ENCODE data around the gene PRUNE2.
"Not testable (repeated sequence)": the region's sequence is repeated elsewhere in the genome, so short reads cannot be mapped to it uniquely, and the experiment has no call there.

PRUNE2 gene

GRCh38 chr9:76799473-76799872, 106.4 kb downstream of the PRUNE2 start:
- DNase-seq (ENCODE audit: low read depth in 2 of 2), result no peak

DNA sequence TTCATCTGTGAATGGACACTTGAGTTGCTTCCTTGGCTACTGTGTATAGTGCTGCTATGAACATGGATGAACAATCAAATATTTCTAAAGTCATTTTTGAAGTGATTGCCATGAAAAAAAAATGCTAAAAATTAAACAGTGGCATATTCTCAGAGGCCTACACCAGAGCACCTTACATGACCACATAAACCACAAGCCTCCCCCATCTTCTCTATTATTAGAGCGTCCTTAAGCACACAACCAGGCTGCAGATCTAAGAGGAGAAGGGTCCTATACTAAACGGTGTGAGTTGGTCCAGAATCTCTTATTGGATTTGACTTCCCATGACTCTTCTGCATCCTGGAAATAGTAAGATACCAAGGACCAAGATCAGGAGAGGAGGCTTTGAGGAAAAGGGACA, 107.4 kb downstream of the PRUNE2 start:
- DNase-seq (ENCODE audit: low read depth in 2 of 2), result no peak

DNA sequence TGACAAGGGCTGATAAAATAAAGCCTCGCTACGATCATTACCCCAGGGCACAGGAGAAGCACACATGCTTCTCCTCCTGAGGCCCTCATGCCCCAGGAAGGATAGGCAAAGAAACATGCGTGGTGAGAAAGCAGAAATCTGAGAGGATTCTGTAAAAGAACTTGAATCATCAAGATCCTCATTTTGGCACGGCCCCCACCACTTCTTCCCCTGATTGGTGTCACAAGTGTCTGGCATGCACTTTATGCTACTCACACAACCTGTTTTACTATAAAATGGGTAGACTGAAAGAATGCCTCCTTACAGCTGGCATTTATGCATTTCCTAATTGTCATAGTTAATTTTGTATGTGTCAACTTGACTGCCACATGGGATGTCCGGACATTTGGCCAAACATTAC, 109.6 kb downstream of the PRUNE2 start:
- no peak for DNase-seq (ENCODE audit: low read depth in 2 of 2)

- no peak for DNase-seq (ENCODE audit: low read depth in 2 of 2)
Measured at GRCh38 chr9:76793784-76794431, 112.0 kb downstream of the PRUNE2 start.

DNA sequence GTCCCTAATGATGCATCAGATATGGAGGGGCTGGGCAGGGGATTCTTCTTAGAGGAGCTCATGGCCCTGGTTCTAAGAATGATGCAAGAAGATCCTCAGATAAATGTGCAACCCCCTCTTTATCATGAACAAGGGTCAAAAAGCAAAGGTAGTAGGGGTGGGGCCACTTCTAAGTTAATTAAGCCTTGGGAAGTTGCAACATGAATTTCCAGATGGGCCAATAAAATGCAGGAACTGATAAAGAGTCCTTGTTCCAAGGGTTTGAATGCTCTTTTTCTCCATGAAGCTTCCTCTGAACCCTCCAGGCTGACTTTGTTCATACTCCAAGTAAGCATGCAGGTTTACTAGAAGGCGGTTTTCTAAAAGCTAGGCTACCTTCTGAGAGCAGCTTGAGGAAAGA, 116.1 kb downstream of the PRUNE2 start:
- no peak for DNase-seq (ENCODE audit: low read depth in 2 of 2)

DNA sequence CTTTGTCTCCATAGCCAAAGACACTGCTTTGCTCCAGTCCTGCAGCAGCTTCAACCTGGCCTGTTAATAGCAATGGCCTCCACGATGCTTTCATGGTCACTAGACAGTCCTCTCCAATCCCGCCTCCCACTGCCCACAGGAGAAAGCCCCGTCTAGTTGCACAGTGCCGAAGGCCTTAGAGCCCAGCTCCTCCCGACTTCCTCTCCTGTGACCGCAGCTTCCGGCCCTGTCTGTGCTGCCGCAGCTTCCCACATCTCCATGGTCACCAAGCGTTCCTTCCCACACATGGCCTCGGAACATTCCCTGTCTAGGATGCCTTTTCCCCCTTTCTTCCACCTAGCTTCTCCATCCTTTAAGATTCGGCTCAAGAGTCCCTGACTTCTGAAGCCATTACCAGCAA, 118.2 kb downstream of the PRUNE2 start:
- DNase-seq (ENCODE audit: low read depth in 2 of 2), result no peak

GRCh38 chr9:76785501-76785900, 120.4 kb downstream of the PRUNE2 start:
- DNase-seq (ENCODE audit: low read depth in 2 of 2), result no peak

DNA sequence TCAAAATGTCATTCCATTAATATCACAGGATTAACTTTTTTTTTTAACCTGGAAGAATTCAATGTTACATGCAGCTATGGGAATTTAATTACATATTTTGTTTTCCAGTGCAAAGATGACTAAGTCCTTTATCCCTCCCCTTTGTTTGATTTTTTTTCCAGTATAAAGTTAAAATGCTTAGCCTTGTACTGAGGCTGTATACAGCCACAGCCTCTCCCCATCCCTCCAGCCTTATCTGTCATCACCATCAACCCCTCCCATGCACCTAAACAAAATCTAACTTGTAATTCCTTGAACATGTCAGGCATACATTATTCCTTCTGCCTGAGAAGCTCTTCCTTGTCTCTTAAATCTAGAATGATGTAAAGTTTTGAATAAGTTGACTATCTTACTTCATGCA, 121.0 kb downstream of the PRUNE2 start:
- DNase-seq (ENCODE audit: low read depth in 2 of 2), result no peak

DNA sequence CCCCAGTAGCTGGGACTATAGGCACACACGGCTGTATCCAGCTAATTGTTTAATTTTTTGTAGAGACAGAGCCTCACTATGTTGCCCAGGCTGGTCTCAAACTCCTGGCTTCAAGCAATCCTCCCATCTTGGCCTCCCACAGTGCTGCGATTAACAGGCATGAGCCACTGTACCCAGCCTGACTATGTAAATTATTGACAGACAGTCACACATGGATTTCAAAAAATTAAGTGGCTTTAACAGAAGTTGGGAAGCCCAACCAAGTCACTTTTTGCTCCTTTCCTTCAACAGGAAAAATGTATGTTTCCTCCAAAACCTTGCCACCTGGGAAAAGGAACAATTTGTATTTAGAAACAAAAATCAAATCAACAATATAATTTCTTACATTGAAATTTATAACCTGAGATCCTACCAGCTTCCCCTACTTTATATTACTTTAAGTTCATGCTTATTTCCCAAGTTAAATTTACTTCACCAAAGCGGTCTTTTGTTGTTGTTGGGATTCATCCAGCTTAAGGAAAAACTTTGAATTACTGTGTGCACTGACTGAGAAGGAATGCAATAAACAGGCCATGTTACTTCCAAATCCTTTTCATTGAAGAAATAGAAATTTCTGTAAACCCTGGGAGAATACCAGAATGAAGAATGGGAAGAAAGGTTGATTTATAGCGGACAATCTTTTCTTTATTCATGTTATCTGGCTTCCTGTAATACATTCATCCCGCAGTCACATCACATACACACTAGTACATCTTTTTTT, 133.0 kb downstream of the PRUNE2 start:
- no peak for DNase-seq (ENCODE audit: low read depth in 2 of 2)

- DNase-seq (ENCODE audit: low read depth in 2 of 2), result no peak
Measured at GRCh38 chr9:76766126-76766525, 139.8 kb downstream of the PRUNE2 start.

GRCh38 chr9:76764138-76764537, 141.8 kb downstream of the PRUNE2 start, which contains the start of gene PCA3:
Gene PCA3, plus strand, starts transcription at chr9:76764438.
- DNase-seq (ENCODE audit: low read depth in 2 of 2), result no peak

GRCh38 chr9:76761448-76761847, 144.5 kb downstream of the PRUNE2 start:
- DNase-seq (ENCODE audit: low read depth in 2 of 2), result no peak

GRCh38 chr9:76759732-76760131, 146.2 kb downstream of the PRUNE2 start:
- DNase-seq (ENCODE audit: low read depth in 2 of 2), result no peak

DNA sequence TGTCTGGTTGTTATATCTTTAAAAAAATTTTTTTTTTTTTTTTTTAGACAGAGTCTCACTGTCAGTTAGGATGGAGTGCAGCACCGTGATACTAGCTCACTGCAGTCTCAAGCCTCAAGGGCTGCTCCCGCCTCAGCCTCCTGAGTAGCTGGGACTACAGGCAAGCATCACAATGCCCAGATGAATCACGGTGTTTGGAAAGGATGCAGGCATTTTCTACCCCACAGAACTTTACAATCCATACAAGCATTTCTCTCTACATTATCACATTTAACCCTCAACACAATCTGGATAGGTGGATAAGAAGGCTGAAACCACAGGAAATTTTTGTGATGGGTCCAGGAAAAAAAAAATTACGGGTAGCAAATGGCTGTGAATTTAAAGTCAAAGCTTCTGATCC, 147.4 kb downstream of the PRUNE2 start:
- no peak for DNase-seq (ENCODE audit: low read depth in 2 of 2)

- DNase-seq (ENCODE audit: low read depth in 2 of 2), result no peak
Measured at GRCh38 chr9:76756941-76757673, 148.8 kb downstream of the PRUNE2 start.

- no peak for DNase-seq (ENCODE audit: low read depth in 2 of 2)
Measured at GRCh38 chr9:76756268-76756640, 149.7 kb downstream of the PRUNE2 start.

DNA sequence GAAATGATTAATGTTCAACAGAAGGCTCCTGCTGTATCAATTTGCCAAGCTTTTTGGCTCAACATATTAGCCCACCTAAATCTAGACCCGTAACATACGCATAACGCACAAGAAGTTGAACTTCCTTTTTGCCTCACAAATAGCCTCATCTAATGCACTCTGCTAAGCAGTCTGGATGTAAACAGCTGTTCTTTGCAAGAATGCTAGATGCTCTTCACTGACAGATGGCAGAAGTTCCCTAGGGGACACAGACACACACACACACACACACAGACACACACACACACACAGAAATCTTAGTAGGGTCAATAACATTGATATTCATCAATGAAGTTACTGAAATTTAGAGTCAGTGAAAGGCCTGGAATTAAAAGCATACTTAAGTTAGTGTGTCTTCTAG, 154.9 kb downstream of the PRUNE2 start:
- no peak for DNase-seq (ENCODE audit: low read depth in 2 of 2)

- no peak for DNase-seq (ENCODE audit: low read depth in 2 of 2)
Measured at GRCh38 chr9:76744336-76744735, 161.6 kb downstream of the PRUNE2 start.

DNA sequence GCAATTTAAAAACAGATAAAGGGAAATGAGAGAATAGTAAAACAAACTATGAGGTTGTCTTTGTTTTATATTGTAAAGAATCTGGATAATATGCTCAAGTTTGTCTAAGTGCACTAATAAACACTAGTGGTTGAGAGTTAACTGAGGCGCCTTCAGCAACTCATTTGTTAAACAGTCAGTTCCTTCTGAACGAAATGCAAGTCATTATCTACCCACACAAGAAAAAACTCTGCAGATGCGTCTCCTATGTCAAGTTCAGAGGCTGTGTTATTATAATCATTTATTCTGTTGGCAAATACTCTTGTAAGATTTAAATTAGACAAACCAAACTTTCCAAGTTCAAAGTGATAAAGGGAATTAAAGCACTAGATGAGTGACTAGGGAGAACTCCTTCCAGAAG, 162.0 kb downstream of the PRUNE2 start:
- DNase-seq (ENCODE audit: low read depth in 2 of 2), result no peak

DNA sequence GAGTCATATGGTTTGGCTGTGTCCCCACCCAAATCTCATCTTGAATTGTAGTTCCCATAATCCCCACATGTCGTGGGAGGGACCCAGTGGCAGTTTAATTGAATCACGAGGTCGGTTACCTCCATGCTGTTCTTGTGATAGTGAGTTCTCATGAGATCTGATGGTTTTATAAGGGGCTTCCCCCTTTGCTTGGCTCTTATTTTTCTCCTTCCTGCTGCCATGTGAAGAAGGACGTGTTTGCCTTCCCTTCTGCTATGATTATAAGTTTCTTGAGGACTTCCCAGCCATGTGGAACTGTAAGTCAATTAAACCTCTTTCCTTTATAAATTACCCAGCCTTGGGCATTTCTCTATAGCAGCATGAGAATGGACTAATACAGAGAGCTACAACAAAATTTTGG, 163.0 kb downstream of the PRUNE2 start:
- DNase-seq (ENCODE audit: low read depth in 2 of 2), result not testable (repeated sequence)

- no peak for DNase-seq (ENCODE audit: low read depth in 2 of 2)
Measured at GRCh38 chr9:76741524-76741923, 164.4 kb downstream of the PRUNE2 start.

GRCh38 chr9:76738402-76738801, 167.5 kb downstream of the PRUNE2 start:
- DNase-seq (ENCODE audit: low read depth in 2 of 2), result no peak

Data from stimulated activated CD8-positive, alpha-beta memory T cell treated with anti-CD3 and anti-CD28 coated beads, Interleukin-7, amount 100 ng/mL, for 1 hour (primary cell).